Mesodermal cell (in vitro differentiated cells): ENCODE data around the gene GOLGA5.
"Not testable (repeated sequence)": the region's sequence is repeated elsewhere in the genome, so short reads cannot be mapped to it uniquely, and the experiment has no call there.

Experiments
- H3K27ac ChIP-seq: 2 replicates; pipeline ENCODE4 v1.7.0; 2013; ENCODE audit warnings: mild to moderate bottlenecking, low read depth, low read length, moderate library complexity; ENCODE audit not compliant: severe bottlenecking
- H3K36me3 ChIP-seq: 2 replicates; pipeline ENCODE4 v1.7.1; 2013; ENCODE audit warnings: mild to moderate bottlenecking, low read length, moderate library complexity; ENCODE audit not compliant: control insufficient read depth, insufficient read depth
- H3K4me1 ChIP-seq: one replicate; pipeline ENCODE4 v1.7.1; 2013; ENCODE audit warnings: mild to moderate bottlenecking, low read length; ENCODE audit not compliant: insufficient read depth, control insufficient read depth, poor library complexity, severe bottlenecking
- H3K4me3 ChIP-seq: 2 replicates; pipeline ENCODE4 v1.7.0; 2013; ENCODE audit warnings: low read length, control low read depth, mild to moderate bottlenecking; ENCODE audit not compliant: insufficient read depth, poor library complexity, severe bottlenecking; ENCODE audit errors: extremely low read depth
- H3K9me3 ChIP-seq: 2 replicates; pipeline ENCODE4 v1.7.1; 2013; ENCODE audit warnings: mild to moderate bottlenecking, low read length, moderate library complexity; ENCODE audit not compliant: control insufficient read depth
- WGBS, 2 experiments: methylation state at CpG; one replicate each; pipeline ENCODE4 v1.1.5; 2013; ENCODE audit warnings: missing lambda C conversion rate in 2 of 2; ENCODE audit not compliant: insufficient coverage in 2 of 2; 5-methylcytosine and 5-hydroxymethylcytosine counted together

GOLGA5 gene

GRCh38 chr14:92759300-92759678 is 34.8 kb upstream of the GOLGA5 start:
- no peaks in the 10 kb centered on the region for H3K9me3 ChIP-seq
- no peak overlapping the region for H3K4me3 ChIP-seq
- H3K36me3 ChIP-seq, result no peaks in the 10 kb centered on the region
- peaks cover 5% of the 10 kb centered on the region for H3K4me1 ChIP-seq
- WGBS, 2 experiments, result 75 to 90% methylated on average over 2 to 3 of the region's 4 CpGs
- H3K27ac ChIP-seq, result no peak overlapping the region

DNA sequence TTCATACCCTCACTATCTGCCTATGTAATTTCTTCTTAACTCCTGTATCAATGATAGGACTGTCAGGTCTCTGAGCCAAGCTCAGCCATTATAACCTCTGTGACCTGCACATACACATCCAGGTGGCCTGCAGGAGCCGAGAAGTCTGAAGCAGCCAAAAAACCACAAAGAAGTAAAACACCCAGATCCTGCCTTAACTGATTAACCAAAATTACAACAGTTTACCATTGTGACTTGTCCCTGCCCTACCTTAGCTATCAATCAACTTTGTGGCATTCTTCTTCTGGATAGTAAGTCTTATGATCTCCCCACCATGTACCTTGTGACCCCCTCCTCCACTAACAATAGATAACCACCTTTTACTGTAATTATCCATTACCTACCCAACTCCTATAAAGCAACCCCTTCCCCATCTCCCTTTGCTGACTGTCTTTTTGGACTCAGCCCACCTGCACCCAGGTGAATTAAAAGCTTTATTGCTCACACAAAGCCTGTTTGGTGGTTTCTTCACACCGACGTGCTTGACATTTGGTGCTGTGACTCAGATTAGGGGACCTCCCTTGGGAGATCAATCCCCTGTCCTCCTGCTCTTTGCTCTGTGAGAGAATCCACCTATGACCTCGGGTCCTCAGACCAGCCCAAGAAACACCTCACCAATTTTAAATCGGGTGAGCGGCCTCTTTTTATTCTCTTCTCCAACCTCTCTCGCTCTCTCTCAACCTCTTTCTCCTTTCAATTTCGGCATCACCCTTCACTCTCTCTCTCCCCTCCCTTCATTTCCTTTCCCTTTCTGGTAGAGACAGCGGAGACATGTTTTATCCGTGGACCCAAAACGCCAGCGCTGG is 34.2 kb upstream of the GOLGA5 start:
- H3K27ac ChIP-seq, result no peak overlapping the region
- H3K9me3 ChIP-seq, result no peaks in the 10 kb centered on the region
- no peaks in the 10 kb centered on the region for H3K36me3 ChIP-seq
- 90 to 96% methylated on average over 12 of the region's 12 CpGs for WGBS, 2 experiments
- H3K4me1 ChIP-seq, result peaks cover 5% of the 10 kb centered on the region
- no peak overlapping the region for H3K4me3 ChIP-seq

DNA sequence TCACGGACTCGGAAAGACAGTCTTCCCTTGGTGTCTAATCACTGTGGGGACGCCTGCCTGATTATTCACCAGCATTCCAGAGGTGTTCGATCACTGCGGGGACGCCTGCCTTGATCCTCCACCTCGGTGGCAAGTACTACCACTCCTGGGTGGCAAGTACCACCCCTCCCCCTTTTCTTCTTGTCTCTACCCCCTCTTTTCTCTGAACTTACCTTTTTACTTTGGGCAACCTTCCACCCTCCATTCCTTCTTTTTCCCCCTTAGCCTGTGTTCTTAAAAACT is 33.6 kb upstream of the GOLGA5 start:
- WGBS, 2 experiments, result 81 to 90% methylated on average over 7 of the region's 7 CpGs
- Histone ChIP-seq H3K4me3 (no peak overlapping the region), H3K27ac (no peak overlapping the region), H3K9me3 (no peaks in the 10 kb centered on the region), H3K4me1 (peaks cover 5% of the 10 kb centered on the region), H3K36me3 (no peaks in the 10 kb centered on the region)

- WGBS, 2 experiments, result 80% methylated on average over 1 of the region's 5 CpGs; no CpG with 5 or more reads in 1 of the 2 experiments
- not testable (repeated sequence) for H3K4me1 ChIP-seq
These were observed 30.2 kb upstream of the GOLGA5 start for GRCh38 chr14:92763666-92764631.

DNA sequence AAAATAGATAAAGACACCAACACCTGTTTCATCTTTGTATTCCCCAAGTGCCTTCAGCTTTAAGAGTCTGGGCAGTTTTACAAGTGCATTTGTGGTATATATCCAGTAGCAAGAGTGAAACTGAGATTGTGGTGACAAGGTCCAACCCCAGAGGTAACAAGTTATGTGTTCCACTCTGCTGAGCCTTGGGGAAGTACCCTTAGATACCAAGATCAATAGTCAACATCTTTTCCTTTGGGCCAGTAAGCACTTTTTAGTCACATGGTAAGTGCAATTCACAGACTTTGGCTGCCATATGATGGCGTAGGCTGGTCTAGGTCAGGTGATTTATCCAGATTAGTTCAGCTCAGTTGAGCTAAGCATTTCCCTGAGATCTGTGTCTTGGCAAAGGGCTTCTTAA is 25.9 kb upstream of the GOLGA5 start:
- not testable (repeated sequence) for H3K27ac ChIP-seq, H3K9me3 ChIP-seq, H3K4me3 ChIP-seq, H3K36me3 ChIP-seq, H3K4me1 ChIP-seq
- WGBS, 2 experiments, result no CpG with 5 or more reads among the region's 1 CpG

More at GRCh38 chr14:92763666-92764631, 30.2 kb upstream of the GOLGA5 start:
- H3K4me3 ChIP-seq, H3K27ac ChIP-seq, H3K9me3 ChIP-seq, H3K36me3 ChIP-seq: not testable (repeated sequence)

- Histone ChIP-seq H3K27ac (no peak overlapping the region), H3K4me1 (no peaks in the 10 kb centered on the region), H3K9me3 (no peaks in the 10 kb centered on the region), H3K36me3 (no peaks in the 10 kb centered on the region), H3K4me3 (no peak overlapping the region)
- 80 to 89% methylated on average over 3 to 4 of the region's 5 CpGs for WGBS, 2 experiments
These were observed 25.3 kb upstream of the GOLGA5 start for GRCh38 chr14:92768795-92769194.

DNA sequence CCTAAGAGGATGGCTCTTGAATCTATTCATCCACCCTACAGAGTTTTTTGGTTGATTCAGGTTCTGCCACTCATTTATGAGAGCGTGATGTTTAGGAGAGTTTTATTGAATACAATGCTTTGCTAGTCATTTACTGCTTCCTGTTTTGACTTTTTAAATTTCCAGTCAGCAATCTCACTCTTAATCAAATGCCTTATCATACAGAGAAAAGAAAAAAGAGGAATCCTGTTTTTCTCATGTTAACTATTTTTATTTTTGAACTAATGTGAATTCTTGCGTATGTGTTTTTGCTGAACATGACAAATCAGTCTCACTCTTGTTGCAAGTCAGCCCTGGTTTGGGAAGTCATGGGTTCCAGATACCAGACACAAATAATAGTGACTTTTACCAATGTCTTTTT is 23.6 kb upstream of the GOLGA5 start:
- no peaks in the 10 kb centered on the region for H3K9me3 ChIP-seq
- no peak overlapping the region for H3K4me3 ChIP-seq
- no CpG with 5 or more reads among the region's 2 CpGs for WGBS, 2 experiments
- H3K36me3 ChIP-seq, result no peaks in the 10 kb centered on the region
- H3K27ac ChIP-seq, result no peak overlapping the region
- H3K4me1 ChIP-seq, result no peaks in the 10 kb centered on the region

DNA sequence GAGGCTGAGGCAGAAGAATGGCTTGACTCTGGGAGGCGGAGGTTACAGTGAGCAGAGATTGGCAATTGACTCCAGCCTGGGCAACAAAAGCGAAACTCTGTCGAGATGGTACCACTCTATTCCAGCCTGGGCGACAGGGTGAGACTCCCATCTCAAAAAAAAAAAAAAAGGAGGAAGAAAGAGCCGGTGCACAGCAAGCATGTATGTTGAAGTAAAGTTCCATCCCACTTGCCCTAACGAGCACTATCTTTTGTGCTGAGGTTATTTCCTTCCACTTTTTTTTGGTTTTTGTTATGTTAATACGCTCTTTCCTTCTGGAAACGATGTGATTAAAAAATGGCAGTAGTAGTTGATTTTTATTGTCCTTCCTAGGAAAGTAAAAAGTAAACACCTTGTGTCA is 19.5 kb upstream of the GOLGA5 start:
- Histone ChIP-seq H3K4me3 (no peak overlapping the region), H3K9me3 (no peaks in the 10 kb centered on the region), H3K4me1 (no peaks in the 10 kb centered on the region), H3K36me3 (no peaks in the 10 kb centered on the region), H3K27ac (no peak overlapping the region)
- WGBS, 2 experiments, result 78 to 89% methylated on average over 3 to 4 of the region's 8 CpGs

- no CpG with 5 or more reads among the region's 2 CpGs for WGBS, 2 experiments
- H3K4me3 ChIP-seq, H3K27ac ChIP-seq, H3K4me1 ChIP-seq, H3K36me3 ChIP-seq, H3K9me3 ChIP-seq: not testable (repeated sequence)
These were observed 18.8 kb upstream of the GOLGA5 start for GRCh38 chr14:92775292-92775691.

GRCh38 chr14:92778868-92779565 is 15.1 kb upstream of the GOLGA5 start:
- not testable (repeated sequence) for H3K36me3 ChIP-seq, H3K4me1 ChIP-seq, H3K27ac ChIP-seq, H3K4me3 ChIP-seq, H3K9me3 ChIP-seq
- 100% methylated on average over 1 of the region's 3 CpGs; no CpG with 5 or more reads in 1 of the 2 experiments for WGBS, 2 experiments
